IMR-90 (cell line): ENCODE measurements around the gene ELL. TPM values are rescaled to one million over a fixed set of nuclear protein-coding genes. Genes with fewer than 3 reads are reported as not detected.

ENCODE experiments used
- ATAC-seq: fragments of 200-7000 bp; cut with Tn5 transposase; 2 replicates; pipeline ENCODE4 v1.9.1; 2020; ENCODE audit warnings: low read depth, mild to moderate bottlenecking, moderate library complexity
- BruUV-seq: library from RNA; stranded (reverse); fragments of 400-500 nt; replicated peaks from 2 replicates; lab custom pipeline; 2021; lab: Mats Ljungman, UMichigan
- CTCF ChIA-PET: fragments of 300-600 bp; formaldehyde crosslinking; extraction: SDS; loops from one replicate; lab custom pipeline; 2021; ENCODE audit warnings: antibody characterized with exemption; lab: Yijun Ruan, JAX
- POLR2A ChIA-PET: fragments of 300-600 bp; sonication (Branson Sonifier 250); formaldehyde crosslinking; loops from one replicate; lab custom pipeline; 2022; ENCODE audit warnings: antibody characterized with exemption; ENCODE audit not compliant: unreplicated experiment; lab: Charles Lee
- DNase-seq: peaks from one replicate; pipeline ENCODE4 v3.0.0; 2013
- H2AFZ ChIP-seq: replicated peaks from 2 replicates; pipeline ENCODE3; 2013; ENCODE audit warnings: low read length, mild to moderate bottlenecking; ENCODE audit not compliant: poor library complexity
- H2AK5ac ChIP-seq: 2 replicates; pipeline ENCODE4 v1.6.1; 2013; ENCODE audit warnings: low read depth, low read length, inconsistent platforms
- H2AK9ac ChIP-seq: replicated peaks from 2 replicates; pipeline ENCODE3; 2013; ENCODE audit warnings: mild to moderate bottlenecking, low read depth, low read length, moderate library complexity; ENCODE audit not compliant: poor library complexity
- H2BK120ac ChIP-seq: 2 replicates; pipeline ENCODE4 v1.6.1; 2013; ENCODE audit warnings: low read depth, low read length, inconsistent platforms
- H2BK15ac ChIP-seq: 3 replicates; pipeline ENCODE4 v1.6.1; 2013; ENCODE audit warnings: low read depth, low read length, inconsistent platforms
- H2BK20ac ChIP-seq: 2 replicates; pipeline ENCODE4 v1.6.1; 2013; ENCODE audit warnings: low read depth, mild to moderate bottlenecking, inconsistent platforms, low read length, moderate library complexity
- H2BK5ac ChIP-seq: 2 replicates; pipeline ENCODE4 v1.6.1; 2013; ENCODE audit warnings: mild to moderate bottlenecking, low read depth, low read length, inconsistent platforms; ENCODE audit not compliant: poor library complexity, severe bottlenecking
- H3K14ac ChIP-seq: replicated peaks from 2 replicates; pipeline ENCODE4 v1.6.1; 2013; ENCODE audit warnings: low read depth, low read length, inconsistent platforms
- H3K18ac ChIP-seq: 2 replicates; pipeline ENCODE4 v1.6.1; 2013; ENCODE audit warnings: low read depth, low read length, control low read depth
- H3K23ac ChIP-seq: 2 replicates; pipeline ENCODE4 v1.6.1; 2013; ENCODE audit warnings: low read depth, low read length, inconsistent platforms
- H3K27ac ChIP-seq: 2 replicates; pipeline ENCODE4 v1.5.1; 2013; ENCODE audit warnings: mild to moderate bottlenecking, control low read depth, low read length; ENCODE audit not compliant: insufficient read depth
- H3K27me3 ChIP-seq: 2 replicates; pipeline ENCODE4 v1.6.1; 2013; ENCODE audit warnings: low read length; ENCODE audit not compliant: control insufficient read depth, insufficient read depth
- H3K36me3 ChIP-seq: 2 replicates; pipeline ENCODE4 v1.6.1; 2013; ENCODE audit warnings: low read length, mixed read lengths; ENCODE audit not compliant: control insufficient read depth, insufficient read depth
- H3K4ac ChIP-seq: 2 replicates; pipeline ENCODE4 v1.6.1; 2013; ENCODE audit warnings: low read depth, low read length, inconsistent platforms
- H3K4me1 ChIP-seq: 2 replicates; pipeline ENCODE4 v1.6.1; 2013; ENCODE audit warnings: low read length, mixed read lengths; ENCODE audit not compliant: control insufficient read depth, insufficient read depth
- H3K4me2 ChIP-seq: 2 replicates; pipeline ENCODE4 v1.6.1; 2013; ENCODE audit warnings: low read depth, mild to moderate bottlenecking, control low read depth, low read length, moderate library complexity
- H3K4me3 ChIP-seq: 2 replicates; pipeline ENCODE4 v1.5.1; 2013; ENCODE audit warnings: low read depth, mild to moderate bottlenecking, control low read depth, low read length, moderate library complexity; ENCODE audit not compliant: insufficient read depth
- H3K56ac ChIP-seq: 2 replicates; pipeline ENCODE4 v1.6.1; 2013; ENCODE audit warnings: low read length, inconsistent platforms; ENCODE audit not compliant: insufficient read depth; ENCODE audit errors: extremely low read depth
- H3K79me1 ChIP-seq, 2 experiments: 2 replicates each; pipeline ENCODE4 v1.6.1; 2013; ENCODE audit warnings: low read length in 2 of 2, inconsistent platforms in 1 of 2, low read depth in 1 of 2
- H3K9ac ChIP-seq: 2 replicates; pipeline ENCODE4 v1.6.1; 2013; ENCODE audit warnings: low read depth, low read length, control low read depth
- H3K9me1 ChIP-seq: 2 replicates; pipeline ENCODE4 v1.6.1; 2013; ENCODE audit warnings: low read length, inconsistent platforms; ENCODE audit not compliant: insufficient read depth
- H3K9me3 ChIP-seq: 2 replicates; pipeline ENCODE4 v1.6.1; 2013; ENCODE audit warnings: low read length; ENCODE audit not compliant: control insufficient read depth, insufficient read depth
- H4K20me1 ChIP-seq: 2 replicates; pipeline ENCODE4 v1.6.1; 2013; ENCODE audit warnings: low read length, inconsistent platforms; ENCODE audit not compliant: insufficient read depth
- H4K5ac ChIP-seq: 2 replicates; pipeline ENCODE4 v1.6.1; 2013; ENCODE audit warnings: mild to moderate bottlenecking, low read depth, low read length, control low read depth
- H4K8ac ChIP-seq, 2 experiments: 2 replicates each; pipeline ENCODE4 v1.6.1; 2013; ENCODE audit warnings: low read depth in 2 of 2, low read length in 2 of 2, control low read depth in 1 of 2, inconsistent platforms in 1 of 2
- H4K91ac ChIP-seq: 2 replicates; pipeline ENCODE4 v1.6.1; 2013; ENCODE audit warnings: low read depth, low read length, inconsistent platforms; ENCODE audit not compliant: insufficient read depth
- BHLHE40 ChIP-seq: fragments of 150-350 bp; IDR thresholded peaks from 2 replicates; pipeline ENCODE4 v1.6.1; 2016; ENCODE audit warnings: mild to moderate bottlenecking, low read depth, low read length
- CEBPB ChIP-seq: IDR thresholded peaks from 2 replicates; pipeline ENCODE4 v1.6.1; 2012; ENCODE audit warnings: low read depth, low read length, improper control_type of control experiment
- CHD1 ChIP-seq: IDR thresholded peaks from 2 replicates; pipeline ENCODE4 v1.6.1; 2012; ENCODE audit warnings: low read depth, low read length, improper control_type of control experiment
- FOS ChIP-seq: fragments of 150-350 bp; IDR thresholded peaks from 2 replicates; pipeline ENCODE4 v1.6.1; 2016; ENCODE audit warnings: low read depth, low read length
- MAFK ChIP-seq: IDR thresholded peaks from 2 replicates; pipeline ENCODE4 v1.6.1; 2012; ENCODE audit warnings: low read depth, low read length, improper control_type of control experiment
- MAZ ChIP-seq: IDR thresholded peaks from 2 replicates; pipeline ENCODE4 v1.6.1; 2012; ENCODE audit warnings: low read depth, mild to moderate bottlenecking, low read length, improper control_type of control experiment, moderate library complexity, borderline replicate concordance
- MXI1 ChIP-seq: IDR thresholded peaks from 2 replicates; pipeline ENCODE4 v1.6.1; 2012; ENCODE audit warnings: low read depth, mild to moderate bottlenecking, low read length, moderate library complexity, borderline replicate concordance
- NFE2L2 ChIP-seq: fragments of 150-350 bp; IDR thresholded peaks from 2 replicates; pipeline ENCODE4 v1.6.1; 2016; ENCODE audit warnings: low read depth, mild to moderate bottlenecking, low read length
- POLR2A ChIP-seq: IDR thresholded peaks from 2 replicates; pipeline ENCODE4 v1.6.1; 2012; ENCODE audit warnings: mild to moderate bottlenecking, low read depth, low read length
- RAD21 ChIP-seq: IDR thresholded peaks from 2 replicates; pipeline ENCODE4 v1.6.1; 2012; ENCODE audit warnings: low read length, improper control_type of control experiment
- RCOR1 ChIP-seq: IDR thresholded peaks from 2 replicates; pipeline ENCODE4 v1.6.1; 2012; ENCODE audit warnings: mild to moderate bottlenecking, low read length, improper control_type of control experiment; ENCODE audit not compliant: insufficient replicate concordance
- RFX5 ChIP-seq: IDR thresholded peaks from 2 replicates; pipeline ENCODE4 v1.8.0; 2012; ENCODE audit warnings: low read depth, mild to moderate bottlenecking, low read length, moderate library complexity
- SMC3 ChIP-seq: fragments of 150-350 bp; IDR thresholded peaks from 2 replicates; pipeline ENCODE4 v1.6.1; 2016; ENCODE audit warnings: low read depth, mild to moderate bottlenecking, antibody characterized with exemption, low read length, moderate library complexity
- WGBS, 2 experiments: methylation state at CpG; one replicate each; pipeline versions ENCODE4 v1.1.5 to v1.1.7; 2013; ENCODE audit warnings: missing lambda C conversion rate in 2 of 2; ENCODE audit not compliant: insufficient read length in 1 of 2; ENCODE audit errors: extremely low coverage in 2 of 2; 5-methylcytosine and 5-hydroxymethylcytosine counted together
- dilution Hi-C: fragments of 300-500 bp; cut with HindIII; formaldehyde crosslinking; loops from one replicate; pipeline ENCODE4 v1.14.3; 2018; ENCODE audit warnings: low sequenced_read_pairs; ENCODE audit not compliant: unreplicated experiment
- in situ Hi-C: fragments of 300-500 bp; cut with MboI; formaldehyde crosslinking; loops from 3 replicates; pipeline ENCODE4 v1.14.3; 2019; ENCODE audit warnings: low sequenced_read_pairs, inconsistent platforms, mixed read lengths
- intact Hi-C: fragments of 100-400 bp; cut with micrococcal nuclease; formaldehyde crosslinking; loops from 2 replicates; pipeline ENCODE4 v1.10.0; 2022
- polyA plus RNA-seq, 3 experiments: library from polyadenylated mRNA; depleted of rRNA; stranded (reverse); fragments of >200 nt; gene quantifications; 2 replicates each; pipeline ENCODE4 v1.2.3, GENCODE V29; 2012; ENCODE audit warnings: low replicate concordance in 1 of 3
- total RNA-seq: library from RNA; depleted of rRNA; stranded (reverse); fragments of >200 nt; gene quantifications from 2 replicates; pipeline ENCODE4 v1.2.3, GENCODE V29; 2012
- TF ChIP-seq, protein P1 (sequence below): fragments of 150-350 bp; IDR thresholded peaks from 2 replicates; pipeline ENCODE4 v1.6.1; 2016; ENCODE audit warnings: low read depth, mild to moderate bottlenecking, low read length, moderate library complexity, borderline replicate concordance
- TF ChIP-seq, protein P2 (sequence below): conservative IDR thresholded peaks from 2 replicates; pipeline ENCODE4 v1.5.1; 2012; ENCODE audit warnings: mild to moderate bottlenecking, low read depth, low read length, improper control_type of control experiment
- TF ChIP-seq, protein P3 (sequence below): fragments of 150-350 bp; IDR thresholded peaks from 2 replicates; pipeline ENCODE4 v1.6.1; 2017; ENCODE audit warnings: mild to moderate bottlenecking, antibody characterized with exemption, low read length, low read depth

Gene ELL
- total and polyA plus RNA-seq, 2 of the 4 experiments (the other 2 are of a cell fraction): 6.3 to 13.1 TPM

DNA sequence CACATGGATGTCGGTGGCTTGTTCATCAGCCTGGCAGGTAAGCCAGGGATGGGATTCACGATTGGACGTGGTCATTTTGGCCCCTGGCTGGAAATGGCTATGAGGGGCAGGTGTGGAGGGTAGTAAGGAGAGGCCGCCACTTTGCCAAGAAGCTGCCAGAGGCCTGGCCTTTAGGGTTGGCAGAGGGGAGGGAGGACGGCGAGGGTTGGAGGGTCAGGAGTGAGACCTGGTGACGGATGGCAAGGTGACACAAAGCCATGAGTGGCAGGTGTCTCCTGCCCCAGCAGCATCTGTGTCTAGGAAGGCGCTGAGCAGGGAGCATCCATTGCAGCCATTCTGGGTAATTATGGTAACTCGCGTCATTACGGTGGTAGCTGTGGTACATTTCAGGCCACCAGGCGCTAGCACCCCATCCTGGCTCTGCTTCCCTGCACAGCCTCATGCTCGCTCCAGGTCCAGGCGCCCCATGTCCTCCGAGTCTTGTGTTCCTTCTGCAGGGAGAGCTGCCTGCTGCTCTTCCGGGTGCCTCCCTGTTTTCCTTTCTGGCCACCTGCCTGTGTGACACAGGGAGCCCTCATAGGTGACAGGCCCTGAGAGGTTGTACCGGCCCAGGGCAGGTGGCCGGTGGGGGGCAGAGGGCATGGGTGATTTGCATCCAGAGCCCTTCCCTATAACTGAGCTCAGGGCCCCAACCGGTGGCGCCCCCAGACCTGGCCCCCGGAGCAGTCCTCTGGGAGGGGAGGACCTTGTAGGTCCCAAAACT lies 98.4 kb downstream of the ELL start:
- no peak overlapping the region for H2BK5ac ChIP-seq
- peaks cover 21% of the 10 kb centered on the region for H3K9me1 ChIP-seq
- H2AK9ac ChIP-seq: no peak overlapping the region
- no peak overlapping the region for H2AFZ ChIP-seq
- no peak overlapping the region for H3K4me3 ChIP-seq
- H2BK15ac ChIP-seq: no peak overlapping the region
- no peak overlapping the region for H3K4ac ChIP-seq
- H3K9me3 ChIP-seq: no peaks in the 10 kb centered on the region
- H3K18ac ChIP-seq: no peak overlapping the region
- no peak overlapping the region for H3K56ac ChIP-seq
- CTCF ChIA-PET: no interaction called here
- ATAC-seq (no peak), DNase-seq (no peak)
- dilution Hi-C loops: no loop called here
- H3K4me1 ChIP-seq: peaks cover 18% of the 10 kb centered on the region
- no peak overlapping the region for H3K23ac ChIP-seq
- no peak overlapping the region for H2AK5ac ChIP-seq
- H3K27ac ChIP-seq: no peak overlapping the region
- POLR2A ChIA-PET: no interaction called here
- H4K91ac ChIP-seq: no peak overlapping the region
- H4K20me1 ChIP-seq: peaks cover 72% of the 10 kb centered on the region
- H3K27me3 ChIP-seq: no peaks in the 10 kb centered on the region
- intact Hi-C loops: no loop called here
- TF ChIP-seq RCOR1: no peak
- TF ChIP-seq MAZ: no peak
- no peak for TF ChIP-seq MAFK
- no peak for TF ChIP-seq RFX5
- no peak for TF ChIP-seq BHLHE40
- TF ChIP-seq NFE2L2: no peak
- TF ChIP-seq, protein P1, sequence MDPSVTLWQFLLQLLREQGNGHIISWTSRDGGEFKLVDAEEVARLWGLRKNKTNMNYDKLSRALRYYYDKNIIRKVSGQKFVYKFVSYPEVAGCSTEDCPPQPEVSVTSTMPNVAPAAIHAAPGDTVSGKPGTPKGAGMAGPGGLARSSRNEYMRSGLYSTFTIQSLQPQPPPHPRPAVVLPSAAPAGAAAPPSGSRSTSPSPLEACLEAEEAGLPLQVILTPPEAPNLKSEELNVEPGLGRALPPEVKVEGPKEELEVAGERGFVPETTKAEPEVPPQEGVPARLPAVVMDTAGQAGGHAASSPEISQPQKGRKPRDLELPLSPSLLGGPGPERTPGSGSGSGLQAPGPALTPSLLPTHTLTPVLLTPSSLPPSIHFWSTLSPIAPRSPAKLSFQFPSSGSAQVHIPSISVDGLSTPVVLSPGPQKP: no peak
- TF ChIP-seq CHD1: no peak
- no peak for TF ChIP-seq SMC3
- TF ChIP-seq, protein P2, sequence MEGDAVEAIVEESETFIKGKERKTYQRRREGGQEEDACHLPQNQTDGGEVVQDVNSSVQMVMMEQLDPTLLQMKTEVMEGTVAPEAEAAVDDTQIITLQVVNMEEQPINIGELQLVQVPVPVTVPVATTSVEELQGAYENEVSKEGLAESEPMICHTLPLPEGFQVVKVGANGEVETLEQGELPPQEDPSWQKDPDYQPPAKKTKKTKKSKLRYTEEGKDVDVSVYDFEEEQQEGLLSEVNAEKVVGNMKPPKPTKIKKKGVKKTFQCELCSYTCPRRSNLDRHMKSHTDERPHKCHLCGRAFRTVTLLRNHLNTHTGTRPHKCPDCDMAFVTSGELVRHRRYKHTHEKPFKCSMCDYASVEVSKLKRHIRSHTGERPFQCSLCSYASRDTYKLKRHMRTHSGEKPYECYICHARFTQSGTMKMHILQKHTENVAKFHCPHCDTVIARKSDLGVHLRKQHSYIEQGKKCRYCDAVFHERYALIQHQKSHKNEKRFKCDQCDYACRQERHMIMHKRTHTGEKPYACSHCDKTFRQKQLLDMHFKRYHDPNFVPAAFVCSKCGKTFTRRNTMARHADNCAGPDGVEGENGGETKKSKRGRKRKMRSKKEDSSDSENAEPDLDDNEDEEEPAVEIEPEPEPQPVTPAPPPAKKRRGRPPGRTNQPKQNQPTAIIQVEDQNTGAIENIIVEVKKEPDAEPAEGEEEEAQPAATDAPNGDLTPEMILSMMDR: no peak
- TF ChIP-seq, protein P3, sequence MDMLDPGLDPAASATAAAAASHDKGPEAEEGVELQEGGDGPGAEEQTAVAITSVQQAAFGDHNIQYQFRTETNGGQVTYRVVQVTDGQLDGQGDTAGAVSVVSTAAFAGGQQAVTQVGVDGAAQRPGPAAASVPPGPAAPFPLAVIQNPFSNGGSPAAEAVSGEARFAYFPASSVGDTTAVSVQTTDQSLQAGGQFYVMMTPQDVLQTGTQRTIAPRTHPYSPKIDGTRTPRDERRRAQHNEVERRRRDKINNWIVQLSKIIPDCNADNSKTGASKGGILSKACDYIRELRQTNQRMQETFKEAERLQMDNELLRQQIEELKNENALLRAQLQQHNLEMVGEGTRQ: no peak
- no peak for TF ChIP-seq MXI1
- TF ChIP-seq RAD21: no peak
- TF ChIP-seq POLR2A: no peak
- no peak for TF ChIP-seq CEBPB
- no peak for TF ChIP-seq FOS
- no peak overlapping the region for H2BK20ac ChIP-seq
- no peak overlapping the region for H4K5ac ChIP-seq
- WGBS, 2 experiments: 94% methylated on average over 11 of the region's 21 CpGs; no CpG with 5 or more reads in 1 of the 2 experiments
- peaks cover 4 to 79% of the 10 kb centered on the region in 2 experiments for H3K79me1 ChIP-seq
- no peak overlapping the region for H3K4me2 ChIP-seq
- H3K14ac ChIP-seq: no peak overlapping the region
- H4K8ac ChIP-seq: no peak overlapping the region
- H2BK120ac ChIP-seq: no peak overlapping the region
- no peaks in the 10 kb centered on the region; the same call in 1 of the 2 replicates for H3K36me3 ChIP-seq
- no peak overlapping the region for H3K9ac ChIP-seq
- in situ Hi-C loops: no loop called here
- BruUV-seq: no TSS peak
